OCI-LY7 (cell line): ENCODE measurements around the gene GRID1. TPM values are rescaled to one million over a fixed set of nuclear protein-coding genes. Genes with fewer than 3 reads are reported as not detected.

Experiments used
- BruUV-seq: library from RNA; stranded (reverse); fragments of 400-500 nt; replicated peaks from 2 replicates; lab custom pipeline; 2021; lab: Mats Ljungman, UMichigan
- CTCF ChIA-PET: fragments of 300-600 bp; sonication (Branson Sonifier 250); formaldehyde crosslinking; loops from one replicate; lab custom pipeline; 2022; ENCODE audit warnings: antibody characterized with exemption; ENCODE audit not compliant: unreplicated experiment; lab: Charles Lee
- POLR2A ChIA-PET: fragments of 300-600 bp; sonication (Branson Sonifier 250); formaldehyde crosslinking; loops from one replicate; lab custom pipeline; 2022; ENCODE audit warnings: antibody characterized with exemption; lab: Charles Lee
- DNase-seq: peaks from one replicate; pipeline ENCODE4 v3.0.0-alpha.2; 2015; ENCODE audit warnings: low spot score
- H2AFZ ChIP-seq: fragments of 200-600 bp; sonication (generic), shearing (Covaris generic); 2 replicates; pipeline ENCODE4 v1.6.1; 2014; ENCODE audit warnings: mild to moderate bottlenecking, antibody characterized with exemption, low read length, moderate library complexity
- H3K27ac ChIP-seq: fragments of 200-600 bp; sonication (generic); 2 replicates; pipeline ENCODE4 v1.5.1; 2014; ENCODE audit warnings: mixed run types, low read depth, mild to moderate bottlenecking, moderate library complexity, low read length, inconsistent platforms; ENCODE audit not compliant: poor library complexity, severe bottlenecking
- H3K36me3 ChIP-seq: fragments of 200-600 bp; sonication (generic); 2 replicates; pipeline ENCODE4 v1.6.1; 2014; ENCODE audit warnings: mild to moderate bottlenecking, antibody characterized with exemption, low read length, moderate library complexity, mixed read lengths; ENCODE audit not compliant: insufficient read depth
- H3K4me1 ChIP-seq: fragments of 200-600 bp; sonication (generic); 2 replicates; pipeline ENCODE4 v1.5.1; 2014; ENCODE audit warnings: mild to moderate bottlenecking, low read length; ENCODE audit not compliant: insufficient read depth, poor library complexity, severe bottlenecking
- H3K4me2 ChIP-seq: fragments of 200-600 bp; sonication (generic); 2 replicates; pipeline ENCODE4 v1.6.1; 2014; ENCODE audit warnings: mild to moderate bottlenecking, low read length
- H3K4me3 ChIP-seq: fragments of 200-600 bp; sonication (generic); 2 replicates; pipeline ENCODE4 v1.5.1; 2014; ENCODE audit warnings: mild to moderate bottlenecking, low read depth, low read length; ENCODE audit not compliant: poor library complexity, severe bottlenecking
- H3K79me2 ChIP-seq: fragments of 200-600 bp; sonication (generic); 2 replicates; pipeline ENCODE4 v1.6.1; 2016; ENCODE audit warnings: low read depth, mild to moderate bottlenecking, low read length, moderate library complexity, mixed read lengths; ENCODE audit not compliant: insufficient read depth
- H3K9me2 ChIP-seq: fragments of 200-600 bp; sonication (generic); 2 replicates; pipeline ENCODE4 v1.6.1; 2016; ENCODE audit warnings: mild to moderate bottlenecking, low read length, mixed read lengths; ENCODE audit not compliant: insufficient read depth
- H3K9me3 ChIP-seq: fragments of 200-600 bp; sonication (generic); 2 replicates; pipeline ENCODE4 v1.6.1; 2014; ENCODE audit warnings: mild to moderate bottlenecking, mixed run types, low read length, mixed read lengths
- H4K20me1 ChIP-seq: fragments of 200-600 bp; sonication (generic); 2 replicates; pipeline ENCODE4 v1.6.1; 2014; ENCODE audit warnings: mild to moderate bottlenecking, antibody characterized with exemption, low read length, moderate library complexity, mixed read lengths; ENCODE audit not compliant: insufficient read depth
- EZH2phosphoT487 ChIP-seq: fragments of 200-600 bp; sonication (generic); IDR thresholded peaks from 2 replicates; pipeline ENCODE4 v1.6.1; 2018; ENCODE audit warnings: low read depth, borderline replicate concordance, mild to moderate bottlenecking, mixed run types, antibody characterized with exemption, low read length, moderate library complexity, mixed read lengths
- intact Hi-C: fragments of 100-400 bp; cut with micrococcal nuclease; formaldehyde crosslinking; loops from one replicate; pipeline ENCODE4 v1.10.0; 2022; ENCODE audit not compliant: unreplicated experiment
- total RNA-seq, 2 experiments: library from RNA; depleted of rRNA in 1 of 2; stranded (reverse); fragments of >200 nt in 1 of 2; shearing (Covaris generic) in 1 of 2; gene quantifications; 2 replicates each; pipeline ENCODE4 v1.2.3, GENCODE V29; 2014 to 2022
- TF ChIP-seq, protein P1 (sequence below): fragments of 200-600 bp; sonication (generic); conservative IDR thresholded peaks from 2 replicates; pipeline ENCODE4 v1.5.1; 2014; ENCODE audit warnings: mild to moderate bottlenecking, antibody characterized with exemption, low read length, moderate library complexity, mixed read lengths

GRID1 gene
- total RNA-seq, 2 experiments from 2014 or later: 1.6 to 3.7 TPM

- ChIA-PET CTCF (interaction anchor here (0.5 kb wide), 1 partner anchor 35 kb away, joined by 3 read pairs; no protein-coding TSS in a partner anchor), POLR2A (no interaction called here)
- no peak for TF ChIP-seq EZH2phosphoT487
- TF ChIP-seq, protein P1, sequence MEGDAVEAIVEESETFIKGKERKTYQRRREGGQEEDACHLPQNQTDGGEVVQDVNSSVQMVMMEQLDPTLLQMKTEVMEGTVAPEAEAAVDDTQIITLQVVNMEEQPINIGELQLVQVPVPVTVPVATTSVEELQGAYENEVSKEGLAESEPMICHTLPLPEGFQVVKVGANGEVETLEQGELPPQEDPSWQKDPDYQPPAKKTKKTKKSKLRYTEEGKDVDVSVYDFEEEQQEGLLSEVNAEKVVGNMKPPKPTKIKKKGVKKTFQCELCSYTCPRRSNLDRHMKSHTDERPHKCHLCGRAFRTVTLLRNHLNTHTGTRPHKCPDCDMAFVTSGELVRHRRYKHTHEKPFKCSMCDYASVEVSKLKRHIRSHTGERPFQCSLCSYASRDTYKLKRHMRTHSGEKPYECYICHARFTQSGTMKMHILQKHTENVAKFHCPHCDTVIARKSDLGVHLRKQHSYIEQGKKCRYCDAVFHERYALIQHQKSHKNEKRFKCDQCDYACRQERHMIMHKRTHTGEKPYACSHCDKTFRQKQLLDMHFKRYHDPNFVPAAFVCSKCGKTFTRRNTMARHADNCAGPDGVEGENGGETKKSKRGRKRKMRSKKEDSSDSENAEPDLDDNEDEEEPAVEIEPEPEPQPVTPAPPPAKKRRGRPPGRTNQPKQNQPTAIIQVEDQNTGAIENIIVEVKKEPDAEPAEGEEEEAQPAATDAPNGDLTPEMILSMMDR: no peak
- H2AFZ ChIP-seq: no peak overlapping the region
- no peak overlapping the region for H3K4me2 ChIP-seq
- DNase-seq: no peak
- no peaks in the 10 kb centered on the region for H3K9me2 ChIP-seq
- H3K4me1 ChIP-seq: no peaks in the 10 kb centered on the region
- no TSS peak for BruUV-seq
- no peaks in the 10 kb centered on the region for H3K79me2 ChIP-seq
- no peak overlapping the region for H3K4me3 ChIP-seq
- intact Hi-C loops: loop anchor here (10.0 kb wide), 1 partner anchor 478 kb away; no protein-coding TSS in a partner anchor
- no peaks in the 10 kb centered on the region for H4K20me1 ChIP-seq
- H3K9me3 ChIP-seq: no peaks in the 10 kb centered on the region
- H3K27ac ChIP-seq: no peak overlapping the region
- no peaks in the 10 kb centered on the region for H3K36me3 ChIP-seq
These were observed 259.5 kb downstream of the GRID1 start for GRCh38 chr10:86107131-86107530.

DNA sequence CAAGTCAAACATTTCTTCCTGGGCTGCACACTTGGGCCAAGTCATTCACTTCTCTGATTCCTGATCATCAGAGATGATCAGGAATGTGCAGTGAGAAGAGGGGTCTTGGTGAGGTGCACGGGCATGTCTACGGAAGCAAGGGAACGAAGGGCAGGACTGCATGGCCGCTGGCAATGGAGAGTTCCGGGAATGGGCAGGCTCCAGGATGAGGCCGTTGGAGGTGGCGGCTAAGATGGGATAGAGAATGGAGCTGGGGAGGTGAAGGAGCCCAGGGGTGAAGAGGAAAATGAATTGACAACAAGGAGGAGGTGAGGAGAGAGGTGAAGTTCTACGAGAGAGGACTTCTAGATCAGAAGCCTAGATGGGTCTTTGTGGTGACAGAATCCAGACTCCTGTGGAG, 260.0 kb downstream of the GRID1 start:
- CTCF ChIA-PET: no interaction called here

GRCh38 chr10:86105640-86106039, 261.0 kb downstream of the GRID1 start:
- Histone ChIP-seq H3K9me2 (no peaks in the 10 kb centered on the region), H2AFZ (no peak overlapping the region), H3K36me3 (no peaks in the 10 kb centered on the region), H4K20me1 (no peaks in the 10 kb centered on the region), H3K4me1 (no peaks in the 10 kb centered on the region), H3K9me3 (no peaks in the 10 kb centered on the region), H3K27ac (no peak overlapping the region), H3K4me3 (no peak overlapping the region), H3K79me2 (no peaks in the 10 kb centered on the region), H3K4me2 (no peak overlapping the region)
- BruUV-seq: no TSS peak
- intact Hi-C loops: loop anchor here (10.0 kb wide), 1 partner anchor 479 kb away; no protein-coding TSS in a partner anchor
- TF ChIP-seq, protein P1: no peak
- no peak for DNase-seq
- POLR2A ChIA-PET: no interaction called here
- CTCF ChIA-PET: no interaction called here

More for the DNA sequence above, 260.0 kb downstream of the GRID1 start:
- Histone ChIP-seq H3K4me1 (no peaks in the 10 kb centered on the region), H3K9me2 (no peaks in the 10 kb centered on the region), H3K9me3 (no peaks in the 10 kb centered on the region), H3K36me3 (no peaks in the 10 kb centered on the region), H3K79me2 (no peaks in the 10 kb centered on the region), H3K27ac (no peak overlapping the region), H3K4me2 (no peak overlapping the region), H2AFZ (no peak overlapping the region), H3K4me3 (no peak overlapping the region), H4K20me1 (no peaks in the 10 kb centered on the region)
- DNase-seq: no peak
- intact Hi-C loops: loop anchor here (10.0 kb wide), 1 partner anchor 478 kb away; no protein-coding TSS in a partner anchor
- no TSS peak for BruUV-seq
- TF ChIP-seq, protein P1: no peak
- no peak for TF ChIP-seq EZH2phosphoT487
- POLR2A ChIA-PET: no interaction called here
